Lower leg skin (tissue), 3 donors: ENCODE data around the gene HSFX1.
"Not testable (repeated sequence)": the region's sequence is repeated elsewhere in the genome, so short reads cannot be mapped to it uniquely, and the experiment has no call there.

Experiments used
- CTCF ChIP-seq, 3 donors: fragments of 450-650 bp; IDR thresholded peaks; one replicate each; pipeline ENCODE4 v1.5.1; 2016; ENCODE audit warnings: antibody characterized with exemption in 3 of 3, mild to moderate bottlenecking in 3 of 3, moderate library complexity in 2 of 3
- POLR2A ChIP-seq, 2 donors: fragments of 450-650 bp; IDR thresholded peaks; one replicate each; pipeline ENCODE4 v1.6.1; 2016 to 2017; ENCODE audit warnings: antibody characterized with exemption in 2 of 2, mild to moderate bottlenecking in 1 of 2, moderate library complexity in 1 of 2

DNA sequence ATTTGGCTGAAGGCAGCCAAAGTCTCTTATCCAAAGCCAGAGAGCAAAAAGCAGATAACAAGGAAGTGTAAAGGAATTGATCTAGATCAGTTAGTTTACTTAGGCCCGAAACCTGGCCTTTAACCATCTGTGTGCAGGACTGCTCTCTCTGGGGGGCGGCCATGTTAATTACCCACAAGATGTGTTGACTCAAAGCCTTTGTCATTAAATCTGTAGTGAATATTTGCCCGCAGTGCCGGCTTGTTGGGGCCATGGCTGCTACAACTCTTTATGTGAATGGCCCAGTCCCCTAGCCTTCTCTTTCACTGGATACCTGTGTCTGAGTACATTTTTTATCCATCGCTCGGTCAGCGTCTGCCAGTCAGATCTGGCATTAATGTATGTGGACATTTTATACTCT, 46.6 kb upstream of the HSFX1 start:
- TF ChIP-seq CTCF, POLR2A (IDR thresholded peaks at IDR 0.05): not testable (repeated sequence)
